NB4 (cell line): ENCODE measurements around the gene BNC2.
"Not testable (repeated sequence)": the region's sequence is repeated elsewhere in the genome, so short reads cannot be mapped to it uniquely, and the experiment has no call there.

Experiments
- DNase-seq: peaks from one replicate; pipeline ENCODE4 v3.0.0; 2010; ENCODE audit warnings: low read depth
- H3K4me3 ChIP-seq: one replicate; pipeline ENCODE4 v1.5.1; 2011; ENCODE audit warnings: mild to moderate bottlenecking, low read depth, low read length, moderate library complexity
- MYC ChIP-seq: IDR thresholded peaks from 2 replicates; pipeline ENCODE4 v1.6.1; 2011; ENCODE audit warnings: low read depth, low read length
- POLR2A ChIP-seq: IDR thresholded peaks from 2 replicates; pipeline ENCODE4 v1.6.1; 2011; ENCODE audit warnings: mild to moderate bottlenecking; ENCODE audit not compliant: insufficient read length; ENCODE audit errors: extremely low read depth
- TF ChIP-seq, protein P1 (sequence below): IDR thresholded peaks from 2 replicates; pipeline ENCODE4 v1.6.1; 2011; ENCODE audit warnings: low read depth, low read length
- TF ChIP-seq, protein P2 (sequence below): IDR thresholded peaks from one replicate; pipeline ENCODE4 v1.5.1; 2012; ENCODE audit warnings: low read depth, low read length

BNC2 gene

DNA sequence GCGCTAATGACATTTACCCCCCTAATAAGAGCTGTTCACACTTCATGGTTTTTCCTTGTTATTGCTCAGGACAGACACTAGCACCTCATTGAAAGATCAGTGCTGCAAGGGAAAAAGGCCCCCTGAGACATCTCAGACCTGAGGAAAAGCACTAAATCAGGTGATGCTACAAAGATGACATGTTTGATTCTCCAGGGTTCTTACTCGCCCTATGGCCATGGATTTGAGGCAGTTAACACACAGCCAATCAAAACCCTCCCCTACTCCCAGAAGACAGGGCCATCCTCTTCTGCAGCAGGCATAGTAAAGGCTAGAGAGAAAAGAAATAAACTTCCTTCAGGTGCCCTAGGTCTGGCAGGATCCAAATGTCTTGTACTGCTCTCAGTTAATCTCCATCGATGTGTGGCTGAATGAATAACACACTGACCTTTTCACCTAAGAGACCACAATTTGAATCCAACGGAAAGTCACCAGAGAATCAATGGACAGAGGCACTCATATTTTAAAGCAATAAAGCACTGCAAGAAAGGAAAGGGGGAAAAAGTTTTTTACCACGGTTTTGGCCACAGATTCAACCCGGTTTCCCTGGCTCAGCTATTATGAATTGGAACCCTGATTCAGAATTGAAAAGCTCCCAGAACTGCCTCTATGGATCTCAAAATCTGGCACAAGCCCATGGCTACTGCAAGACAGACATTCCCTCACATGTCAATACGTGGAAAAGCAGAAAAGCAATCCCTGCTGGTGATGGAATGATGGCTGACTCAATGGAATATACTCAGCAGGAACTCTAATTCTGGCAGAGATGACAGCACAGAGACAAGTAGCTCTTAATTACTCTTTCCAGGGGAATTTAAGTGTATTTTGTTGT is 329.5 kb downstream of the BNC2 start:
- TF ChIP-seq MYC = no peak
- TF ChIP-seq, protein P1, sequence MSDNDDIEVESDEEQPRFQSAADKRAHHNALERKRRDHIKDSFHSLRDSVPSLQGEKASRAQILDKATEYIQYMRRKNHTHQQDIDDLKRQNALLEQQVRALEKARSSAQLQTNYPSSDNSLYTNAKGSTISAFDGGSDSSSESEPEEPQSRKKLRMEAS = no peak
- TF ChIP-seq, protein P2, sequence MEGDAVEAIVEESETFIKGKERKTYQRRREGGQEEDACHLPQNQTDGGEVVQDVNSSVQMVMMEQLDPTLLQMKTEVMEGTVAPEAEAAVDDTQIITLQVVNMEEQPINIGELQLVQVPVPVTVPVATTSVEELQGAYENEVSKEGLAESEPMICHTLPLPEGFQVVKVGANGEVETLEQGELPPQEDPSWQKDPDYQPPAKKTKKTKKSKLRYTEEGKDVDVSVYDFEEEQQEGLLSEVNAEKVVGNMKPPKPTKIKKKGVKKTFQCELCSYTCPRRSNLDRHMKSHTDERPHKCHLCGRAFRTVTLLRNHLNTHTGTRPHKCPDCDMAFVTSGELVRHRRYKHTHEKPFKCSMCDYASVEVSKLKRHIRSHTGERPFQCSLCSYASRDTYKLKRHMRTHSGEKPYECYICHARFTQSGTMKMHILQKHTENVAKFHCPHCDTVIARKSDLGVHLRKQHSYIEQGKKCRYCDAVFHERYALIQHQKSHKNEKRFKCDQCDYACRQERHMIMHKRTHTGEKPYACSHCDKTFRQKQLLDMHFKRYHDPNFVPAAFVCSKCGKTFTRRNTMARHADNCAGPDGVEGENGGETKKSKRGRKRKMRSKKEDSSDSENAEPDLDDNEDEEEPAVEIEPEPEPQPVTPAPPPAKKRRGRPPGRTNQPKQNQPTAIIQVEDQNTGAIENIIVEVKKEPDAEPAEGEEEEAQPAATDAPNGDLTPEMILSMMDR = no peak
- TF ChIP-seq POLR2A = no peak
- DNase-seq = no peak
- H3K4me3 ChIP-seq = no peak overlapping the region

DNA sequence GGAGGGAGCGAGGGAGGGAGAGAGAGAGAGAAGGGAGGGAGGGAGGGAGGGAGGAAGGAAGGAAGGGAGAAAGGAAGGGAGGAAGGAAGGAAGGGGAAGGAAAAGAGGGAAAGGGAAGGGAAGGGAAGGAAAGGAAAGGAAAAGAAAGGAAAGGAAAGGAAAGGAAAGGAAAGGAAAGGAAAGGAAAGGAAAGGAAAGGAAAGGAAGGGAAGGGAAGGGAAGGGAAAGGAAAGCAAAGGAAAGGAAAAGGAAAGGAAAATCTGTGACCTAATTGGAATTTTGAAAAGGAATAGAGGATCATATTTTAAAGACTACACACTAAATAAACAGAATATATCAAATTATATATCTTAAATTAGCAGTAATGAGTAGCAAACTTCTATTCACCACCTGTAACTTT is 330.8 kb downstream of the BNC2 start:
- not testable (repeated sequence) for DNase-seq, H3K4me3 ChIP-seq

DNA sequence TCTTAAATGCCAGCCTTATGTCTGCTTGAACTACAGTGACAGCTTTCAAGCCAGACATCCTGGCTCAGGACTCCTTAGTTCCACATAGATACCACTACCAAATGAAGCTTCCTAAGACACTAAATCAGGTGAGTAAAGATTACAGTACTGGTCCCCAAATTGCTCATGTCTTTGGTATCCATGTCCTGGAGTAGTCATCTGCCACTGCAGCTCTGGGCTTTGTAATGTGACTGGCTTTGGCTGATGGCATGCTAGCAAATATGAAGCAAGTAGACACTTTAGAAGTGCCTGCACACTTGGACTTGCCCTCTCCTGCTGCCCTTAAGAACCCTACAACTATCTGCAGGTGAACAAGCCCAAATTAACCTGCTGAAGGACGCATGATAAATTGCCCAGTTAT is 334.9 kb downstream of the BNC2 start:
- TF ChIP-seq, protein P2 = no peak
- TF ChIP-seq, protein P1 = no peak
- TF ChIP-seq POLR2A (no peak), MYC (no peak)
- H3K4me3 ChIP-seq = no peak overlapping the region
- no peak for DNase-seq

DNA sequence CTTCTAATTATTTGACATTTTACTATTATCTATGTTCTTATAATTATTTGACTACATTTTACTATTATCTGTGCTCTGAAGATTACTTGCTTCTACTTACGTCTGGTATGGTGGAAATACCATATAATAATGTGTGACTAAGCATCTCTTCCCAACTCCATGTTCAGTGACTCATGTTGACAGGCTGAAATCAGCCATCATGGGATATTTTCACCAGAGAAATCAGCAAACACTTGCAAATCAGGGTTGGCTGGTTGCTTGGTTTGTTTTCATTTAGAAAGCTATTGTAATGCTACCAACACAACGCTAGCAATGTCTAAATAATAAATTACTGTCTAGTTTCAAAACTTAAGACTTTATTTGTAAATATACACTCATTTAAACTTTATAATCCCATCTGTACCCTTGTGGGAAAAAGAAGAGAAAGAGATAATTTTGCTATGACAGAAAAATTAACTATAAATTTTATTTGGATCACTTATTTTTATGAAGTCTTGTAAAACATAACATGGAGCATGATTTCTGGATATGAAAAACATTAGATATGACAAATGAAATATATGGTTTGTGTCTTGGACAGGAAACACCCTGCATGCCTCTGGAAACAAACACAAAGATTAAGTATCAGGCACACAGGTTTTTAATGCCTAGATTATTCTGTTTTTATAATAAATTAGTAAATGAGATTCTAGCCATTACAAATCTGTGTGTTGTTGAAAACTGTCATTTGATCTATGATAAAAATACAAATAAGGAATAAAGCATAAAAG is 337.6 kb downstream of the BNC2 start:
- no peak overlapping the region for H3K4me3 ChIP-seq
- DNase-seq = peak; percentile 36
- TF ChIP-seq, protein P1 = no peak
- TF ChIP-seq, protein P2 = no peak
- TF ChIP-seq POLR2A = no peak
- TF ChIP-seq MYC = no peak

DNA sequence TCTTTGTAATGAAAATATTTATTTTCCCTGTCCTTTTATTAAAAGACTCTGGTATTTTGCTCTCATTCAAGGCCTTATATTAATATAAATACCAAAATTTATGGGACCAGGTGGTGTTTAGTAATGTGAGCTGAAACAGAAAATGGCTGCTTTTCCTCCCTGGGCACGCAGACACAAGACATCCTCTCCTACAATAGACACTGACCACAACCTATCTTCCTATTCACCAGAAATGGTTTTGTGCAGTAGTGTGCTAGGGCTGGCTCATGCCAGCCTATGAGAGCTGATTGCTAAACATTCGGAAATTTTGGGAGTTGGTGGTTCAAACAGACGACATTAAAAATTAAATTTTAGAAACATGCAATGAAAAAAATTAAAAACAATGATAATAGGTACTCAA is 338.2 kb downstream of the BNC2 start:
- H3K4me3 ChIP-seq = no peak overlapping the region
- TF ChIP-seq MYC (no peak), POLR2A (no peak)
- TF ChIP-seq, protein P1 = no peak
- TF ChIP-seq, protein P2 = no peak
- DNase-seq = peak; percentile 49
